ENCODE measurements around the gene TMEM253. TPM values are rescaled to one million over a fixed set of nuclear protein-coding genes. Genes with fewer than 3 reads are reported as not detected.

Gene TMEM253
- total and polyA plus RNA-seq, 9 of the 15 experiments (the other 6 are each of a cell fraction or from before 2014, with no cell fraction given): 0.11 to 0.61 (median 0.26) TPM; not detected in 3

DNA sequence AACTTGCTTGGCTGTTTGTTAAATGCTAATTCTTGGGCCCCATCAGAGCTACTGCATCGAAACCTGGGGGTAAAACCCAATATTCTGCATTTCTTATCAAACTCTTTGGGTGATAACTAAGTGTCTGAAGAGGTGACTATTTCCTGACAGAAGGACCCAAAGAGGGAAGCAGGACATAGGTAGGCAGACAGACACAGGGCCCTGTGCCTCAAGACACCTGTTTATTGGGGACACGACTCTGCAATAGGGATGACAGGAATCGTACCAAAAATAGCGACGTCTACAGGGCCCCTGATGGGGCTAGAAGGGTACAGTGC lies 11.0 kb upstream of the TMEM253 start:
- intact Hi-C loops (cut with micrococcal nuclease) (loop anchor here (1.0 kb wide), 1 partner anchor 22 kb away; no protein-coding TSS in a partner anchor), in situ Hi-C loops (cut with MboI) (no loop called here)
- TF ChIP-seq SRSF9 (IDR thresholded peaks at IDR 0.05; ENCODE audit: borderline replicate concordance, low read depth, low read length) (no peak), ZNF512 (tag; IDR thresholded peaks at IDR 0.05) (no peak), ADNP (tag; IDR thresholded peaks at IDR 0.05) (no peak), BRF1 (IDR thresholded peaks at IDR 0.05; ENCODE audit: borderline replicate concordance, extremely low read depth, insufficient read length) (no peak), ZBTB34 (CRISPR knock-in tag; IDR thresholded peaks at IDR 0.05) (no peak), HOXB6 (CRISPR knock-in tag; IDR thresholded peaks at IDR 0.05; ENCODE audit: borderline replicate concordance) (no peak), GTF2F1 (IDR thresholded peaks at IDR 0.05; ENCODE audit: low read depth, low read length) (no peak), MYC (IDR thresholded peaks at IDR 0.05; ENCODE audit: low read depth, low read length) (no peak), MYC (CRISPR knock-in tag; IDR thresholded peaks at IDR 0.05; ENCODE audit: borderline replicate concordance, low read depth) (no peak)
- TF ChIP-seq, protein P1, sequence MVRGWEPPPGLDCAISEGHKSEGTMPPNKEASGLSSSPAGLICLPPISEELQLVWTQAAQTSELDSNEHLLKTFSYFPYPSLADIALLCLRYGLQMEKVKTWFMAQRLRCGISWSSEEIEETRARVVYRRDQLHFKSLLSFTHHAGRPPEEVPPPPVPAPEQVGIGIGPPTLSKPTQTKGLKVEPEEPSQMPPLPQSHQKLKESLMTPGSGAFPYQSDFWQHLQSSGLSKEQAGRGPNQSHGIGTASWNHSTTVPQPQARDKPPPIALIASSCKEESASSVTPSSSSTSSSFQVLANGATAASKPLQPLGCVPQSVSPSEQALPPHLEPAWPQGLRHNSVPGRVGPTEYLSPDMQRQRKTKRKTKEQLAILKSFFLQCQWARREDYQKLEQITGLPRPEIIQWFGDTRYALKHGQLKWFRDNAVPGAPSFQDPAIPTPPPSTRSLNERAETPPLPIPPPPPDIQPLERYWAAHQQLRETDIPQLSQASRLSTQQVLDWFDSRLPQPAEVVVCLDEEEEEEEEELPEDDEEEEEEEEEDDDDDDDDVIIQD (CRISPR knock-in tag; IDR thresholded peaks at IDR 0.05): no peak
- Histone ChIP-seq H3K9me1 (ENCODE audit: control insufficient read depth, insufficient read depth, low read length) (no peaks in the 10 kb centered on the region), H3K4me1 (replicated peaks in 1 of 2; ENCODE audit: control insufficient read depth in 2 of 2, insufficient read depth in 2 of 2, low read length in 2 of 2) (peaks cover 2 to 29% of the 10 kb centered on the region in 2 experiments; a peak in 3 of 5 replicates), H3K4me2 (ENCODE audit: insufficient read depth, low read length) (no peak overlapping the region), H4K20me1 (replicated peaks; ENCODE audit: control insufficient read depth, insufficient read depth, low read length) (no peaks in the 10 kb centered on the region), H2AFZ (ENCODE audit: low read depth, low read length) (no peak overlapping the region), H3K4me3 (no peak overlapping the region), H3K79me2 (ENCODE audit: control insufficient read depth, insufficient read depth, low read length) (no peaks in the 10 kb centered on the region), H3K9ac (ENCODE audit: insufficient read depth in 1 of 2, low read depth in 2 of 2, low read length in 2 of 2) (no peak overlapping the region), H3K27me3 (ENCODE audit: control insufficient read depth in 2 of 2, insufficient read depth in 2 of 2, low read length in 2 of 2) (no peaks in the 10 kb centered on the region), H3K36me3 (ENCODE audit: control insufficient read depth, insufficient read depth, low read length) (peaks cover 5% of the 10 kb centered on the region; the same call in 1 of the 3 replicates), H3K27ac (ENCODE audit: extremely low read depth, low read depth, low read length) (no peak overlapping the region), H3K9me3 (replicated peaks; ENCODE audit: control insufficient read depth, insufficient read depth, low read depth, low read length) (no peaks in the 10 kb centered on the region)
- no peak for ATAC-seq
- DNase-seq (ENCODE audit: extremely low read depth in 1 of 4, low spot score in 3 of 4): no peak
- no TSS peak for BruUV-seq (replicated peaks)
- CTCF ChIA-PET (ENCODE audit: low intra/inter-chr PET ratio): no interaction called here
- POLR2A ChIA-PET: interaction anchor here (1.5 kb wide), 1 partner anchor 146 kb away, joined by 4 read pairs; no protein-coding TSS in a partner anchor
- FAIRE-seq: no peak
- WGBS (ENCODE audit: insufficient coverage, low coverage, missing lambda C conversion rate): 81% methylated on average over 5 of the region's 5 CpGs

All from K562 (cell line).